Neural progenitor cell (in vitro differentiated cells): ENCODE measurements around the gene ZNF276. TPM values are rescaled to one million over a fixed set of nuclear protein-coding genes. Genes with fewer than 3 reads are reported as not detected.

Source experiments
- DNase-seq: peaks from one replicate; pipeline ENCODE4 v3.0.0-alpha.2; 2016; ENCODE audit warnings: low spot score
- H2AFZ ChIP-seq: fragments of 200-600 bp; sonication (generic); replicated peaks from 2 replicates; pipeline ENCODE4 v1.6.1; 2016; ENCODE audit warnings: antibody characterized with exemption
- H3F3A ChIP-seq: fragments of 200-600 bp; sonication (generic); 2 replicates; pipeline ENCODE4 v1.6.1; 2016; ENCODE audit warnings: antibody characterized with exemption, low read depth
- H3K27ac ChIP-seq: fragments of 200-600 bp; sonication (generic); 2 replicates; pipeline ENCODE4 v1.5.1; 2016; ENCODE audit warnings: mild to moderate bottlenecking
- H3K27me3 ChIP-seq: fragments of 200-600 bp; sonication (generic); 2 replicates; pipeline ENCODE4 v1.6.1; 2016; ENCODE audit warnings: mild to moderate bottlenecking, moderate library complexity
- H3K36me3 ChIP-seq: fragments of 200-600 bp; sonication (generic); 2 replicates; pipeline ENCODE4 v1.5.1; 2016
- H3K4me1 ChIP-seq: fragments of 200-600 bp; sonication (generic); 2 replicates; pipeline ENCODE4 v1.6.1; 2016; ENCODE audit warnings: mixed run types
- H3K4me2 ChIP-seq: fragments of 200-600 bp; sonication (generic); 2 replicates; pipeline ENCODE4 v1.6.1; 2016
- H3K4me3 ChIP-seq: fragments of 200-600 bp; sonication (generic); 2 replicates; pipeline ENCODE4 v1.5.1; 2016
- H3K79me2 ChIP-seq: fragments of 200-600 bp; sonication (generic); 2 replicates; pipeline ENCODE4 v1.6.1; 2016; ENCODE audit warnings: low read depth
- H3K9ac ChIP-seq: fragments of 200-600 bp; sonication (generic); 2 replicates; pipeline ENCODE4 v1.6.1; 2016
- H3K9me3 ChIP-seq: fragments of 200-600 bp; sonication (generic); 2 replicates; pipeline ENCODE4 v1.5.1; 2016; ENCODE audit warnings: low read depth
- H4K20me1 ChIP-seq: fragments of 200-600 bp; sonication (generic); 2 replicates; pipeline ENCODE4 v1.6.1; 2016; ENCODE audit warnings: low read depth
- H3K27ac Mint-ChIP-seq: 3 replicates; pipeline ENCODE4 v1.8.0; 2021; ENCODE audit warnings: mixed read lengths
- H3K27me3 Mint-ChIP-seq: 2 replicates; pipeline ENCODE4 v1.8.0; 2022; ENCODE audit warnings: low read depth, mild to moderate bottlenecking, inconsistent platforms, moderate library complexity, mixed read lengths; ENCODE audit not compliant: insufficient read depth
- H3K36me3 Mint-ChIP-seq: 3 replicates; pipeline ENCODE4 v1.8.0; 2021; ENCODE audit warnings: mixed read lengths
- H3K4me1 Mint-ChIP-seq: 3 replicates; pipeline ENCODE4 v1.8.0; 2021; ENCODE audit warnings: mixed read lengths
- H3K4me3 Mint-ChIP-seq: 3 replicates; pipeline ENCODE4 v1.8.0; 2021; ENCODE audit warnings: mild to moderate bottlenecking, moderate library complexity, mixed read lengths
- H3K9me3 Mint-ChIP-seq: 3 replicates; pipeline ENCODE4 v1.8.0; 2020; ENCODE audit warnings: mixed read lengths
- CTCF ChIP-seq: fragments of 200-600 bp; sonication (generic); IDR thresholded peaks from 2 replicates; pipeline ENCODE4 v1.5.1; 2017; ENCODE audit warnings: antibody characterized with exemption, mild to moderate bottlenecking
- EZH2 ChIP-seq: fragments of 200-600 bp; sonication (generic); IDR thresholded peaks from 2 replicates; pipeline ENCODE4 v1.6.1; 2017; ENCODE audit warnings: antibody characterized with exemption, mild to moderate bottlenecking, moderate library complexity
- EZH2phosphoT487 ChIP-seq: fragments of 200-600 bp; sonication (generic); IDR thresholded peaks from 2 replicates; pipeline ENCODE4 v1.6.1; 2017; ENCODE audit warnings: antibody characterized with exemption
- total RNA-seq: library from RNA; depleted of rRNA; stranded (reverse); fragments of >200 nt; gene quantifications from 2 replicates; pipeline ENCODE4 v1.2.3, GENCODE V29; 2015; ENCODE audit warnings: low replicate concordance

The ZNF276 gene
- total RNA-seq, 1 donor from 2014 or later = 8.4 TPM

- H2AFZ ChIP-seq = no peak overlapping the region
- H3K9me3 Mint-ChIP-seq = no peaks in the 10 kb centered on the region
- no peak overlapping the region for H3K4me3 ChIP-seq
- no peaks in the 10 kb centered on the region for H3K4me1 Mint-ChIP-seq
- peaks cover 30% of the 10 kb centered on the region for H3K36me3 Mint-ChIP-seq
- H3K36me3 ChIP-seq = no peaks in the 10 kb centered on the region
- H3K4me2 ChIP-seq = no peak overlapping the region
- H3F3A ChIP-seq = no peaks in the 10 kb centered on the region
- no peaks in the 10 kb centered on the region for H3K4me1 ChIP-seq
- no peak overlapping the region for H3K4me3 Mint-ChIP-seq
- no peak overlapping the region for H3K27ac ChIP-seq
- H3K9me3 ChIP-seq = no peaks in the 10 kb centered on the region
- no peaks in the 10 kb centered on the region for H4K20me1 ChIP-seq
- TF ChIP-seq EZH2phosphoT487 = no peak
- TF ChIP-seq EZH2 = no peak
- TF ChIP-seq CTCF = no peak
- no peaks in the 10 kb centered on the region for H3K27me3 ChIP-seq
- no peak overlapping the region for H3K27ac Mint-ChIP-seq
- H3K79me2 ChIP-seq = no peaks in the 10 kb centered on the region
- H3K27me3 Mint-ChIP-seq = no peaks in the 10 kb centered on the region
- H3K9ac ChIP-seq = no peak overlapping the region
- no peak for DNase-seq
Observed at GRCh38 chr16:89741342-89742014, 20.1 kb downstream of the ZNF276 start.

GRCh38 chr16:89742948-89743347 is 21.6 kb downstream of the ZNF276 start:
- Histone ChIP-seq H3F3A (no peaks in the 10 kb centered on the region), H2AFZ (no peak overlapping the region), H3K9ac (no peak overlapping the region), H4K20me1 (no peaks in the 10 kb centered on the region), H3K4me1 (no peaks in the 10 kb centered on the region), H3K27me3 (no peaks in the 10 kb centered on the region), H3K4me2 (no peak overlapping the region), H3K4me3 (no peak overlapping the region), H3K79me2 (no peaks in the 10 kb centered on the region), H3K36me3 (no peaks in the 10 kb centered on the region), H3K9me3 (no peaks in the 10 kb centered on the region), H3K27ac (peak overlapping the region; percentile 37)
- no peak for TF ChIP-seq EZH2phosphoT487
- no peak for TF ChIP-seq CTCF
- TF ChIP-seq EZH2 = no peak
- Mint-ChIP-seq H3K27me3 (no peaks in the 10 kb centered on the region), H3K4me3 (no peak overlapping the region), H3K27ac (peak overlapping the region; percentile 82), H3K9me3 (no peaks in the 10 kb centered on the region), H3K4me1 (no peaks in the 10 kb centered on the region), H3K36me3 (peaks cover 20% of the 10 kb centered on the region)
- DNase-seq = no peak

- H3K9ac ChIP-seq = no peak overlapping the region
- no peaks in the 10 kb centered on the region for H3K27me3 Mint-ChIP-seq
- no peak overlapping the region for H3K27ac Mint-ChIP-seq
- peaks cover 18% of the 10 kb centered on the region for H3K36me3 Mint-ChIP-seq
- no peak for DNase-seq
- H3K79me2 ChIP-seq = no peaks in the 10 kb centered on the region
- no peaks in the 10 kb centered on the region for H3F3A ChIP-seq
- H2AFZ ChIP-seq = no peak overlapping the region
- H3K4me1 ChIP-seq = no peaks in the 10 kb centered on the region
- no peak overlapping the region for H3K4me3 Mint-ChIP-seq
- no peak overlapping the region for H3K27ac ChIP-seq
- H4K20me1 ChIP-seq = no peaks in the 10 kb centered on the region
- H3K4me2 ChIP-seq = no peak overlapping the region
- TF ChIP-seq EZH2phosphoT487 (no peak), CTCF (no peak), EZH2 (no peak)
- H3K4me3 ChIP-seq = no peak overlapping the region
- H3K27me3 ChIP-seq = no peaks in the 10 kb centered on the region
- H3K9me3 ChIP-seq = no peaks in the 10 kb centered on the region
- H3K9me3 Mint-ChIP-seq = no peaks in the 10 kb centered on the region
- H3K4me1 Mint-ChIP-seq = no peaks in the 10 kb centered on the region
- H3K36me3 ChIP-seq = no peaks in the 10 kb centered on the region
Observed at GRCh38 chr16:89744813-89745212, 23.5 kb downstream of the ZNF276 start.
